ENCODE results near the gene ZBTB7C. TPM values are rescaled to one million over a fixed set of nuclear protein-coding genes. Genes with fewer than 3 reads are reported as not detected.

The ZBTB7C gene
- polyA plus RNA-seq, 1 of the 3 experiments (the other 2 are of a cell fraction), result 0.05 TPM

- H3F3A ChIP-seq (replicated peaks; ENCODE audit: insufficient read depth), result no peaks in the 10 kb centered on the region
- no CpG with 5 or more reads among the region's 3 CpGs for WGBS (ENCODE audit: low lambda C conversion rate)
- H3K27me3 ChIP-seq (ENCODE audit: insufficient read depth), result peaks cover 20% of the 10 kb centered on the region; the same call in 1 of the 2 replicates
- H3K79me2 ChIP-seq (ENCODE audit: insufficient read depth), result no peaks in the 10 kb centered on the region
- H3K9me2 ChIP-seq, result no peaks in the 10 kb centered on the region
- H3K9ac ChIP-seq, result no peak overlapping the region
- H3K4me3 ChIP-seq (ENCODE audit: low read depth in 2 of 2, low read length in 1 of 2), result no peak overlapping the region
- H3K4me2 ChIP-seq, result no peak overlapping the region
- no peak for DNase-seq
- no peaks in the 10 kb centered on the region for H3K36me3 ChIP-seq (replicated peaks in 1 of 2; ENCODE audit: control insufficient read depth in 1 of 2, insufficient read depth in 2 of 2, low read length in 1 of 2)
- peaks cover 0 to 64% of the 10 kb centered on the region in 2 experiments; a peak in 2 of 4 replicates for H3K4me1 ChIP-seq (ENCODE audit: control insufficient read depth in 1 of 2, insufficient read depth in 2 of 2, low read depth in 1 of 2, low read length in 1 of 2)
- H2AFZ ChIP-seq (ENCODE audit: low read depth), result no peak overlapping the region
- no peaks in the 10 kb centered on the region for H3K9me3 ChIP-seq
- ChIA-PET POLR2A (interaction anchor here (1.0 kb wide), 1 partner anchor 39 kb away, joined by 3 read pairs; no protein-coding TSS in a partner anchor), CTCF (interaction anchor here (0.6 to 1.5 kb wide), 4 partner anchors 9 to 112 kb away, joined by 3 to 10 read pairs (median 4); no protein-coding TSS in a partner anchor)
- no peaks in the 10 kb centered on the region for H4K20me1 ChIP-seq (ENCODE audit: insufficient read depth)
- TF ChIP-seq ELF1 (IDR thresholded peaks at IDR 0.05) (no peak), FOSL2 (IDR thresholded peaks at IDR 0.05; ENCODE audit: borderline replicate concordance, low read depth) (no peak), JUND (IDR thresholded peaks at IDR 0.05) (no peak), GATA2 (CRISPR knock-in tag; IDR thresholded peaks at IDR 0.05) (peak; percentile 78)
- peak overlapping the region in 1 of 2 experiments; percentile 58; a peak in 1 of 4 replicates for H3K27ac ChIP-seq (ENCODE audit: low read depth in 2 of 2, low read length in 1 of 2)
These were observed 266.8 kb downstream of the ZBTB7C start for GRCh38 chr18:48142353-48142752.

GRCh38 chr18:48140731-48141130, 268.5 kb downstream of the ZBTB7C start:
- peak overlapping the region in 1 of 2 experiments; percentile 90; a peak in 2 of 4 replicates for H3K27ac ChIP-seq (ENCODE audit: low read depth in 2 of 2, low read length in 1 of 2)
- H3F3A ChIP-seq (replicated peaks; ENCODE audit: insufficient read depth), result no peaks in the 10 kb centered on the region
- TF ChIP-seq CHD2 (IDR thresholded peaks at IDR 0.05; ENCODE audit: low read length, partially characterized antibody), result no peak
- TF ChIP-seq TAF1 (IDR thresholded peaks at IDR 0.05; ENCODE audit: borderline replicate concordance, low read depth, low read length), result no peak
- no peak for TF ChIP-seq TCF12 (IDR thresholded peaks at IDR 0.05)
- no peak for TF ChIP-seq NRF1 (IDR thresholded peaks at IDR 0.05; ENCODE audit: low read depth, low read length)
- TF ChIP-seq RXRA (IDR thresholded peaks at IDR 0.05; ENCODE audit: borderline replicate concordance, low read depth), result no peak
- 86% methylated on average over 10 of the region's 10 CpGs for WGBS (ENCODE audit: low lambda C conversion rate)
- no peaks in the 10 kb centered on the region for H3K9me3 ChIP-seq
- H3K4me3 ChIP-seq (ENCODE audit: low read depth in 2 of 2, low read length in 1 of 2), result no peak overlapping the region
- H3K4me1 ChIP-seq (ENCODE audit: control insufficient read depth in 1 of 2, insufficient read depth in 2 of 2, low read depth in 1 of 2, low read length in 1 of 2), result peaks cover 0 to 67% of the 10 kb centered on the region in 2 experiments; a peak in 2 of 4 replicates
- no peaks in the 10 kb centered on the region for H3K9me2 ChIP-seq
- no peak overlapping the region for H2AFZ ChIP-seq (ENCODE audit: low read depth)
- CTCF ChIA-PET, result interaction anchor here (1.1 to 2.3 kb wide), 7 partner anchors 31 to 306 kb away, joined by 3 to 12 read pairs (median 6); no protein-coding TSS in a partner anchor
- H3K27me3 ChIP-seq (ENCODE audit: insufficient read depth), result peaks cover 36% of the 10 kb centered on the region
- H3K79me2 ChIP-seq (ENCODE audit: insufficient read depth), result no peaks in the 10 kb centered on the region
- DNase-seq, result no peak
- H4K20me1 ChIP-seq (ENCODE audit: insufficient read depth), result no peaks in the 10 kb centered on the region
- POLR2A ChIA-PET, result interaction anchor here (1.7 to 1.8 kb wide), 2 partner anchors 18 to 24 kb away, joined by 3 to 6 read pairs; no protein-coding TSS in a partner anchor
- H3K9ac ChIP-seq, result no peak overlapping the region
- no peak overlapping the region for H3K4me2 ChIP-seq
- H3K36me3 ChIP-seq (replicated peaks in 1 of 2; ENCODE audit: control insufficient read depth in 1 of 2, insufficient read depth in 2 of 2, low read length in 1 of 2), result no peaks in the 10 kb centered on the region

- TF ChIP-seq MEF2A (IDR thresholded peaks at IDR 0.05; ENCODE audit: borderline replicate concordance, low read depth) (no peak), CTCF (IDR thresholded peaks at IDR 0.05) (no peak), RFX5 (IDR thresholded peaks at IDR 0.05; ENCODE audit: low read length) (no peak), RCOR1 (IDR thresholded peaks at IDR 0.05; ENCODE audit: low read length) (peak; percentile 58; the same call in 1 of the 2 replicates), EP300 (IDR thresholded peaks at IDR 0.05; ENCODE audit: borderline replicate concordance in 1 of 2, low read depth in 1 of 2, low read length in 1 of 2) (peak in 1 of 2 experiments; percentile 30; a peak in 1 of 4 replicates), RAD21 (IDR thresholded peaks at IDR 0.05; ENCODE audit: low read length) (no peak; the same call in 1 of the 2 replicates), CHD2 (IDR thresholded peaks at IDR 0.05; ENCODE audit: low read length, partially characterized antibody) (peak; percentile 51)
- Histone ChIP-seq H3K9me3 (no peaks in the 10 kb centered on the region), H3K9me2 (no peaks in the 10 kb centered on the region), H3K4me1 (ENCODE audit: control insufficient read depth in 1 of 2, insufficient read depth in 2 of 2, low read depth in 1 of 2, low read length in 1 of 2) (peaks cover 0 to 74% of the 10 kb centered on the region in 2 experiments; a peak in 2 of 4 replicates), H3K4me3 (ENCODE audit: low read depth in 2 of 2, low read length in 1 of 2) (no peak overlapping the region), H3K36me3 (replicated peaks in 1 of 2; ENCODE audit: control insufficient read depth in 1 of 2, insufficient read depth in 2 of 2, low read length in 1 of 2) (no peaks in the 10 kb centered on the region), H4K20me1 (ENCODE audit: insufficient read depth) (no peaks in the 10 kb centered on the region), H3K27ac (ENCODE audit: low read depth in 2 of 2, low read length in 1 of 2) (peak overlapping the region in 1 of 2 experiments; percentile 90; a peak in 2 of 4 replicates), H3F3A (replicated peaks; ENCODE audit: insufficient read depth) (no peaks in the 10 kb centered on the region), H3K9ac (no peak overlapping the region), H3K27me3 (ENCODE audit: insufficient read depth) (peaks cover 41% of the 10 kb centered on the region), H2AFZ (ENCODE audit: low read depth) (no peak overlapping the region), H3K4me2 (no peak overlapping the region), H3K79me2 (ENCODE audit: insufficient read depth) (no peaks in the 10 kb centered on the region)
- ChIA-PET POLR2A (interaction anchor here (0.9 to 1.8 kb wide), 9 partner anchors 14 to 105 kb away, joined by 3 to 6 read pairs (median 4); no protein-coding TSS in a partner anchor), CTCF (interaction anchor here (0.6 to 2.3 kb wide), 15 partner anchors 10 to 307 kb away, joined by 3 to 12 read pairs (median 4); no protein-coding TSS in a partner anchor)
- 65% methylated on average over 12 of the region's 14 CpGs for WGBS (ENCODE audit: low lambda C conversion rate)
- DNase-seq, result peak; percentile 82
These were observed 269.5 kb downstream of the ZBTB7C start for GRCh38 chr18:48139431-48140347.

Data from SK-N-SH (cell line).